Epidermal melanocyte (primary cell): ENCODE measurements around the gene HOXA5.
A peak's percentile ranks its signal among the peaks of the same experiment; 100 is the strongest.

Experiments
- DNase-seq: peaks from one replicate; pipeline ENCODE4 v3.0.0; 2011; ENCODE audit warnings: low spot score; ENCODE audit not compliant: insufficient read length

The HOXA5 gene

GRCh38 chr7:27160546-27161213 lies 17.2 kb upstream of the HOXA5 start:
- peak; percentile 89 for DNase-seq

GRCh38 chr7:27160145-27160545 lies 16.7 kb upstream of the HOXA5 start:
- DNase-seq: no peak

GRCh38 chr7:27159266-27160144 lies 16.0 kb upstream of the HOXA5 start:
- DNase-seq: no peak

- DNase-seq: no peak
Measured at GRCh38 chr7:27158436-27159265, 15.2 kb upstream of the HOXA5 start.

GRCh38 chr7:27157702-27158431 lies 14.4 kb upstream of the HOXA5 start:
- no peak for DNase-seq

- DNase-seq: no peak
Measured at GRCh38 chr7:27156916-27157701, 13.6 kb upstream of the HOXA5 start.

- peak; percentile 89 for DNase-seq
Measured at GRCh38 chr7:27156508-27156898, 13.0 kb upstream of the HOXA5 start, which contains the start of gene HOXA7. Gene HOXA7, minus strand, starts transcription at chr7:27156675. Its CDS starts 130 bp downstream, at chr7:27156545.

GRCh38 chr7:27155816-27156507 lies 12.5 kb upstream of the HOXA5 start:
- DNase-seq: no peak

GRCh38 chr7:27154901-27155815 lies 11.7 kb upstream of the HOXA5 start:
- no peak for DNase-seq

GRCh38 chr7:27154369-27154768 lies 10.9 kb upstream of the HOXA5 start:
- DNase-seq: no peak

- no peak for DNase-seq
Measured at GRCh38 chr7:27153526-27153925, 10.0 kb upstream of the HOXA5 start.

GRCh38 chr7:27152816-27153442 lies 9.4 kb upstream of the HOXA5 start:
- no peak for DNase-seq

GRCh38 chr7:27151931-27152815 lies 8.7 kb upstream of the HOXA5 start, which contains the start of gene HOXA3:
Gene HOXA3, minus strand, starts transcription at chr7:27152583. Its CDS starts 41,943 bp downstream, at chr7:27110640.
- peak; percentile 87 for DNase-seq

- no peak for DNase-seq
Measured at GRCh38 chr7:27151341-27151930, 8.0 kb upstream of the HOXA5 start.

GRCh38 chr7:27150568-27151340 lies 7.3 kb upstream of the HOXA5 start:
- peak; percentile 97 for DNase-seq
